Suprapubic skin (tissue), 3 donors: Measurements from ENCODE around the gene TSNAX.

ENCODE experiments used
- EP300 ChIP-seq: sonication (generic); formaldehyde crosslinking; IDR thresholded peaks from one replicate; pipeline ENCODE4 v1.6.1; 2017; ENCODE audit warnings: antibody characterized with exemption
- TF ChIP-seq, protein P1 (sequence below), 2 donors: fragments of 200-600 bp in 1 of 2; fragments of 450-650 bp in 1 of 2; sonication (generic) in 1 of 2; IDR thresholded peaks; one replicate each; pipeline ENCODE4 v1.5.1; 2016 to 2019; ENCODE audit warnings: antibody characterized with exemption in 2 of 2, mild to moderate bottlenecking in 1 of 2, moderate library complexity in 1 of 2

- TF ChIP-seq, protein P1, sequence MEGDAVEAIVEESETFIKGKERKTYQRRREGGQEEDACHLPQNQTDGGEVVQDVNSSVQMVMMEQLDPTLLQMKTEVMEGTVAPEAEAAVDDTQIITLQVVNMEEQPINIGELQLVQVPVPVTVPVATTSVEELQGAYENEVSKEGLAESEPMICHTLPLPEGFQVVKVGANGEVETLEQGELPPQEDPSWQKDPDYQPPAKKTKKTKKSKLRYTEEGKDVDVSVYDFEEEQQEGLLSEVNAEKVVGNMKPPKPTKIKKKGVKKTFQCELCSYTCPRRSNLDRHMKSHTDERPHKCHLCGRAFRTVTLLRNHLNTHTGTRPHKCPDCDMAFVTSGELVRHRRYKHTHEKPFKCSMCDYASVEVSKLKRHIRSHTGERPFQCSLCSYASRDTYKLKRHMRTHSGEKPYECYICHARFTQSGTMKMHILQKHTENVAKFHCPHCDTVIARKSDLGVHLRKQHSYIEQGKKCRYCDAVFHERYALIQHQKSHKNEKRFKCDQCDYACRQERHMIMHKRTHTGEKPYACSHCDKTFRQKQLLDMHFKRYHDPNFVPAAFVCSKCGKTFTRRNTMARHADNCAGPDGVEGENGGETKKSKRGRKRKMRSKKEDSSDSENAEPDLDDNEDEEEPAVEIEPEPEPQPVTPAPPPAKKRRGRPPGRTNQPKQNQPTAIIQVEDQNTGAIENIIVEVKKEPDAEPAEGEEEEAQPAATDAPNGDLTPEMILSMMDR (IDR thresholded peaks at IDR 0.05): no peak
- no peak for TF ChIP-seq EP300
Measured at GRCh38 chr1:231500666-231501065, 27.8 kb upstream of the TSNAX start.
